ENCODE results near the gene PEAR1. TPM values are rescaled to one million over a fixed set of nuclear protein-coding genes. Genes with fewer than 3 reads are reported as not detected.

Gene PEAR1
- total RNA-seq, 3 donors from 2014 or later: 4.0 to 15.1 (median 6.2) TPM

DNA sequence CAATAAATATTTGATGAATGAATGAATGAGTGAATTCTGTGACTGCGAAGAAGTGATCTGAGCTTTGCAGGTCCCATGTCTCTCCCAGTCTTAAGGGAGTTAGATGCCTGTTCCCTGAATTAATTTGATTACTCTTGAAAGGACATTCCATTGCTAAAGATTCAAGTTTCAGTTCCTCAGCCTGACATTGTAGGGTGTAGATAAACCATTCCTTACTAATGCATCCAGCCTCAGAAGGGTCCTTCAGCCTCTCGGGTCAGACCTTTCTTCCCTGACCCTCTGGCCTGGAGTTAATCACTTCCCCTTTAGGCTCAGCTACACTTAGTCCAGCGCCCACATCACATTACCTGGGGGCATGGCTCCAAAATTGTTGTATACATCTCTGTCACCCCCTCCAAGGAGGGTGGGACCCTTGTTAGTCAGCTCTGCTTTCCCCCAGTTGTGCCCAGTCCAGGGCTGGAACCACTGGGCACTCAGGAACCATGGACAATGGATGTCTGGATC lies 37.2 kb upstream of the PEAR1 start:
- DNase-seq (ENCODE audit: low spot score in 2 of 2): no peak

DNA sequence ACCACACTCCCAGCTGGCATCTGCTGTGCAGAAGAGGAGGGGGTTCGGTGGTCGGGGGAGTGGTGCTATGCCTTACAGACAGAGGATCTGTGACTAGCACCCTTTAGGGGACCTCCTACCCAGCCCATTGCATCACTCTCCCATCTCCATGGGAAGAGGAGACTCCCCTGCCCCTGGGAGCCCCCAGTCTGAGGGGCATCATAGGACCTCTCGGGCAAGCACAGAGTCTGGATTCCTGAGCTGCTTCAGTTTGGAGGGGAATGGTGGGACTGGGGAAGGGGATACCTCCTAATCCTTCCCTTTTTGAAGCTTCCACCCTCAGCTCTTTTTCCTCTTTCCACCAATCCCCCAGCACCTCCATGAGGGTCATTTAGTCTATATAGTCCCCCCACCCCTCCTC lies 36.0 kb upstream of the PEAR1 start:
- H3K4me3 ChIP-seq: no peak overlapping the region
- no peak overlapping the region for H3K27ac ChIP-seq
- H3K27me3 ChIP-seq: peaks cover 0 to 42% of the 10 kb centered on the region in 2 donors
- TF ChIP-seq POLR2A (IDR thresholded peaks at IDR 0.05) (no peak), POLR2AphosphoS5 (IDR thresholded peaks at IDR 0.05) (no peak)
- TF ChIP-seq, protein P1, sequence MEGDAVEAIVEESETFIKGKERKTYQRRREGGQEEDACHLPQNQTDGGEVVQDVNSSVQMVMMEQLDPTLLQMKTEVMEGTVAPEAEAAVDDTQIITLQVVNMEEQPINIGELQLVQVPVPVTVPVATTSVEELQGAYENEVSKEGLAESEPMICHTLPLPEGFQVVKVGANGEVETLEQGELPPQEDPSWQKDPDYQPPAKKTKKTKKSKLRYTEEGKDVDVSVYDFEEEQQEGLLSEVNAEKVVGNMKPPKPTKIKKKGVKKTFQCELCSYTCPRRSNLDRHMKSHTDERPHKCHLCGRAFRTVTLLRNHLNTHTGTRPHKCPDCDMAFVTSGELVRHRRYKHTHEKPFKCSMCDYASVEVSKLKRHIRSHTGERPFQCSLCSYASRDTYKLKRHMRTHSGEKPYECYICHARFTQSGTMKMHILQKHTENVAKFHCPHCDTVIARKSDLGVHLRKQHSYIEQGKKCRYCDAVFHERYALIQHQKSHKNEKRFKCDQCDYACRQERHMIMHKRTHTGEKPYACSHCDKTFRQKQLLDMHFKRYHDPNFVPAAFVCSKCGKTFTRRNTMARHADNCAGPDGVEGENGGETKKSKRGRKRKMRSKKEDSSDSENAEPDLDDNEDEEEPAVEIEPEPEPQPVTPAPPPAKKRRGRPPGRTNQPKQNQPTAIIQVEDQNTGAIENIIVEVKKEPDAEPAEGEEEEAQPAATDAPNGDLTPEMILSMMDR (IDR thresholded peaks at IDR 0.05): no peak
- H3K36me3 ChIP-seq: no peaks in the 10 kb centered on the region
- no peaks in the 10 kb centered on the region for H3K9me3 ChIP-seq
- DNase-seq (ENCODE audit: low spot score in 2 of 2): no peak
- intact Hi-C loops (cut with DNase I; ENCODE audit: low total_unique reads): no loop called here
- peaks cover 7 to 14% of the 10 kb centered on the region in 2 donors for H3K4me1 ChIP-seq

More for the DNA sequence above, 37.2 kb upstream of the PEAR1 start:
- Histone ChIP-seq H3K27me3 (peaks cover 0 to 30% of the 10 kb centered on the region in 2 donors), H3K36me3 (no peaks in the 10 kb centered on the region), H3K4me1 (peaks cover 7 to 14% of the 10 kb centered on the region in 2 donors), H3K9me3 (no peaks in the 10 kb centered on the region), H3K27ac (no peak overlapping the region), H3K4me3 (no peak overlapping the region)
- intact Hi-C loops (cut with DNase I; ENCODE audit: low total_unique reads): no loop called here
- TF ChIP-seq, protein P1 (IDR thresholded peaks at IDR 0.05): no peak
- TF ChIP-seq POLR2AphosphoS5 (IDR thresholded peaks at IDR 0.05): no peak
- TF ChIP-seq POLR2A (IDR thresholded peaks at IDR 0.05): no peak

GRCh38 chr1:156858555-156858956 lies 35.0 kb upstream of the PEAR1 start:
- H3K4me3 ChIP-seq: peak overlapping the region; percentile 30 to 64 (median 47)
- H3K36me3 ChIP-seq: no peaks in the 10 kb centered on the region
- no peaks in the 10 kb centered on the region for H3K9me3 ChIP-seq
- TF ChIP-seq POLR2AphosphoS5 (IDR thresholded peaks at IDR 0.05): no peak
- TF ChIP-seq POLR2A (IDR thresholded peaks at IDR 0.05): no peak
- TF ChIP-seq, protein P1 (IDR thresholded peaks at IDR 0.05): no peak
- no peak for DNase-seq (ENCODE audit: low spot score in 2 of 2)
- no peak overlapping the region for H3K27ac ChIP-seq
- peaks cover 7 to 14% of the 10 kb centered on the region in 2 donors for H3K4me1 ChIP-seq
- peaks cover 0 to 52% of the 10 kb centered on the region in 2 donors for H3K27me3 ChIP-seq
- intact Hi-C loops (cut with DNase I; ENCODE audit: low total_unique reads): no loop called here

DNA sequence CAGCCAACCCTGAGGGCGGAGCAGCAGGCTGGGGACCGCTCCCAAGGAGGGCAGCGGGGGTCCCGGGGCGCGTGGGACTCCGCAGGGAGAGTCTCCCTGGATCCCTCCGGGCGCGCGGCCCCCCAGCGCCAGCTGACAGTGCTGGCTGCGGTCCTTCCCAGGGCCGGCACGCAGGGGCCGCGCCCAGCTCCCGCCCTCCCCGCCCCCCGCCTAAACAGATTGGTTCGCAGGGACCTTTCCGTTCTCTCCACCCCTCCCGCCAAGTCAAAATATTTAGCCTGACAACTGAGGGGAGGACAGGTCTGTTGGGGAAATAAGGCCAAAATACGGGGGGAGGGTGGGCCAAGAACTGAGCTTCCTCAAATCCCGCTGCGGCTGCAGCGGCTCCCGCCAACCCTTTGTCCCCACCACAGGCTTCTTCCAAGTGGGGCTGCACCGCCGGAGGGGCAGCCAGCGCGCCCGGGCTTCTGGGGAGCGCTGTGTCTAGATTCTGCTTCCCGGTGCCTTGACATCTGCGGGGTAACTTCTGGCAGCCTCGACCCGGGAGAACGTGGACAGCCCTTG lies 34.5 kb upstream of the PEAR1 start, which contains the start of gene INSRR:
Gene INSRR (minus strand): TSS at position 159 of the 564 bp plus-strand sequence. CDS start 496 bp downstream, outside the sequence.
- Histone ChIP-seq H3K4me1 (peaks cover 7 to 14% of the 10 kb centered on the region in 2 donors), H3K36me3 (no peaks in the 10 kb centered on the region), H3K27me3 (peaks cover 0 to 57% of the 10 kb centered on the region in 2 donors), H3K27ac (peak within 1 kb of the TSS in 1 of 2 donors; percentile 63), H3K4me3 (peak within 1 kb of the TSS; percentile 30 to 64 (median 47)), H3K9me3 (no peaks in the 10 kb centered on the region)
- no peak for TF ChIP-seq POLR2AphosphoS5 (IDR thresholded peaks at IDR 0.05)
- TF ChIP-seq POLR2A (IDR thresholded peaks at IDR 0.05): no peak
- TF ChIP-seq, protein P1 (IDR thresholded peaks at IDR 0.05): no peak
- intact Hi-C loops (cut with DNase I; ENCODE audit: low total_unique reads): no loop called here
- DNase-seq (ENCODE audit: low spot score in 2 of 2): no peak

GRCh38 chr1:156859523-156860112 lies 33.9 kb upstream of the PEAR1 start:
- no peak for TF ChIP-seq POLR2AphosphoS5 (IDR thresholded peaks at IDR 0.05)
- TF ChIP-seq POLR2A (IDR thresholded peaks at IDR 0.05): no peak
- TF ChIP-seq, protein P1 (IDR thresholded peaks at IDR 0.05): no peak
- Histone ChIP-seq H3K4me1 (peaks cover 7 to 14% of the 10 kb centered on the region in 2 donors), H3K4me3 (peak overlapping the region; percentile 30 to 64 (median 47)), H3K36me3 (no peaks in the 10 kb centered on the region), H3K27me3 (peaks cover 0 to 63% of the 10 kb centered on the region in 2 donors), H3K27ac (peak overlapping the region in 1 of 2 donors; percentile 63), H3K9me3 (no peaks in the 10 kb centered on the region)
- DNase-seq (ENCODE audit: low spot score in 2 of 2): peak in 1 of 2 donors; percentile 19
- intact Hi-C loops (cut with DNase I; ENCODE audit: low total_unique reads): loop anchor here (10.0 kb wide), 1 partner anchor 135 kb away; the partner anchor contains the start of genes ISG20L2 and METTL25B
